ENCODE measurements around the gene STK25.

Gene STK25

GRCh38 chr2:241493092-241493491, 15.3 kb downstream of the STK25 start:
- DNase-seq, result no peak

- DNase-seq, result no peak
Measured at GRCh38 chr2:241492174-241492565, 16.2 kb downstream of the STK25 start.

- DNase-seq, result no peak
Measured at GRCh38 chr2:241491549-241492173, 16.7 kb downstream of the STK25 start.

- DNase-seq, result no peak
Measured at GRCh38 chr2:241490825-241491506, 17.4 kb downstream of the STK25 start.

GRCh38 chr2:241489733-241490680, 18.4 kb downstream of the STK25 start:
- DNase-seq, result no peak

GRCh38 chr2:241489088-241489487, 19.3 kb downstream of the STK25 start:
- DNase-seq, result no peak

- no peak for DNase-seq
Measured at GRCh38 chr2:241485172-241485911, 23.0 kb downstream of the STK25 start.

- DNase-seq, result no peak
Measured at GRCh38 chr2:241483305-241483704, 25.1 kb downstream of the STK25 start.

- DNase-seq, result no peak
Measured at GRCh38 chr2:241482126-241482955, 26.0 kb downstream of the STK25 start.

- no peak for DNase-seq
Measured at GRCh38 chr2:241481687-241482086, 26.7 kb downstream of the STK25 start.

- no peak for DNase-seq
Measured at GRCh38 chr2:241479026-241479898, 29.1 kb downstream of the STK25 start.

GRCh38 chr2:241478166-241478565, 30.2 kb downstream of the STK25 start:
- no peak for DNase-seq

GRCh38 chr2:241475267-241475666, 33.1 kb downstream of the STK25 start:
- DNase-seq, result no peak

- no peak for DNase-seq
Measured at GRCh38 chr2:241473399-241473798, 35.0 kb downstream of the STK25 start.

- DNase-seq, result no peak
Measured at GRCh38 chr2:241469746-241470145, 38.6 kb downstream of the STK25 start.

- no peak for DNase-seq
Measured at GRCh38 chr2:241468476-241468781, 40.0 kb downstream of the STK25 start.

GRCh38 chr2:241467777-241468475, 40.5 kb downstream of the STK25 start:
- DNase-seq, result no peak

- DNase-seq, result no peak
Measured at GRCh38 chr2:241466230-241466629, 42.2 kb downstream of the STK25 start.

GRCh38 chr2:241465543-241465942, 42.8 kb downstream of the STK25 start:
- no peak for DNase-seq
